ENCODE results near the gene RASSF3.
A peak's percentile ranks its signal among the peaks of the same experiment; 100 is the strongest.

Gene RASSF3, protein sequence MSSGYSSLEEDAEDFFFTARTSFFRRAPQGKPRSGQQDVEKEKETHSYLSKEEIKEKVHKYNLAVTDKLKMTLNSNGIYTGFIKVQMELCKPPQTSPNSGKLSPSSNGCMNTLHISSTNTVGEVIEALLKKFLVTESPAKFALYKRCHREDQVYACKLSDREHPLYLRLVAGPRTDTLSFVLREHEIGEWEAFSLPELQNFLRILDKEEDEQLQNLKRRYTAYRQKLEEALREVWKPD

DNA sequence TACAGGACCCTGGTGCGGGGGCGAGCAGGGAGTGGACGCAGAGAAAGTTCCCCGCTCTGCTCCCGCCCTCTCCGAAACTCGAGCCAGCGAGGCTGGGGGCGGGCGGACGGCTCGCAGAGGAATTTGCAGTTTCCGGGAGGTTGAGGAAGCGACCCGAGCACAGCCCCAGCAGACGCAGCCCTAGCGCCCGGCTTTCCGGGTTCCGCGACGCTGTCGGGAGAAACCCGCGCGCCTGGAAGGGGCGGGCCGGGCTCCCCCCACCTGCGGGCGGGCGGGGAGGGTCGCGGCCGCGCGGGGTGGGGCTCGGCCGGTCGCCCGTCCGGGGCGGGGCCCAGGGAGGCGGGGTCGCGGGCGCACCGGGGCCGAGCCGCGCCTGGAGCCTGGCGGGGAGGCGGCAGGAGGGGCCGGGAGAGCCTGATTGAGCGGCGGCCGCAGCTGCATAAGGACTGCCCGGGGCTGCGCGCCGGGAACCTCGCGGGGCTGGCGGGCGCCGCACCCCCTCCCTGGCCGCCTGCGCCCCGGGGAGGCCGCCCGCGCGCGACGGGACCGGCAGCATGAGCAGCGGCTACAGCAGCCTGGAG lies at the start of gene RASSF3:
Gene RASSF3 (plus strand): TSS at position 417 of the 581 bp plus-strand sequence. CDS start 138 bp downstream, at position 555.
- TF ChIP-seq CREB1 (IDR thresholded peaks at IDR 0.05; ENCODE audit: low read depth) (no peak), EP300 (IDR thresholded peaks at IDR 0.05; ENCODE audit: borderline replicate concordance) (peak; percentile 39; the same call in 1 of the 2 replicates), FOXM1 (IDR thresholded peaks at IDR 0.05; ENCODE audit: borderline replicate concordance, low read depth) (0 out of 2 replicates have a peak, but pooled peaks have one; percentile 13), ZBTB7A (IDR thresholded peaks at IDR 0.05; ENCODE audit: low read depth) (peak; percentile 99), NFIC (IDR thresholded peaks at IDR 0.05) (peak; percentile 28; the same call in 1 of the 2 replicates), EGR1 (IDR thresholded peaks at IDR 0.05) (peak; percentile 94), CEBPB (IDR thresholded peaks at IDR 0.05) (no peak), REST (IDR thresholded peaks at IDR 0.05; ENCODE audit: low read depth) (no peak), RAD21 (IDR thresholded peaks at IDR 0.05; ENCODE audit: low read depth) (no peak), TAF1 (IDR thresholded peaks at IDR 0.05; ENCODE audit: low read depth) (peak; percentile 55), YY1 (IDR thresholded peaks at IDR 0.05; ENCODE audit: low read depth) (peak; percentile 21; the same call in 1 of the 2 replicates), TEAD4 (IDR thresholded peaks at IDR 0.05) (peak; percentile 45; the same call in 1 of the 2 replicates), TCF12 (IDR thresholded peaks at IDR 0.05; ENCODE audit: low read depth) (peak; percentile 30; the same call in 1 of the 2 replicates)
- TF ChIP-seq, protein P1, sequence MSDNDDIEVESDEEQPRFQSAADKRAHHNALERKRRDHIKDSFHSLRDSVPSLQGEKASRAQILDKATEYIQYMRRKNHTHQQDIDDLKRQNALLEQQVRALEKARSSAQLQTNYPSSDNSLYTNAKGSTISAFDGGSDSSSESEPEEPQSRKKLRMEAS (IDR thresholded peaks at IDR 0.05): no peak
- TF ChIP-seq, protein P2, sequence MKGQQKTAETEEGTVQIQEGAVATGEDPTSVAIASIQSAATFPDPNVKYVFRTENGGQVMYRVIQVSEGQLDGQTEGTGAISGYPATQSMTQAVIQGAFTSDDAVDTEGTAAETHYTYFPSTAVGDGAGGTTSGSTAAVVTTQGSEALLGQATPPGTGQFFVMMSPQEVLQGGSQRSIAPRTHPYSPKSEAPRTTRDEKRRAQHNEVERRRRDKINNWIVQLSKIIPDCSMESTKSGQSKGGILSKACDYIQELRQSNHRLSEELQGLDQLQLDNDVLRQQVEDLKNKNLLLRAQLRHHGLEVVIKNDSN (IDR thresholded peaks at IDR 0.05): no peak

GRCh38 chr12:64561302-64562136 lies 48.8 kb upstream of the RASSF3 start:
- no peak for TF ChIP-seq YY1 (IDR thresholded peaks at IDR 0.05; ENCODE audit: low read depth)
- no peak for TF ChIP-seq TAF1 (IDR thresholded peaks at IDR 0.05; ENCODE audit: low read depth)
- no peak for TF ChIP-seq ZBTB7A (IDR thresholded peaks at IDR 0.05; ENCODE audit: low read depth)
- no peak for TF ChIP-seq RAD21 (IDR thresholded peaks at IDR 0.05; ENCODE audit: low read depth)

DNA sequence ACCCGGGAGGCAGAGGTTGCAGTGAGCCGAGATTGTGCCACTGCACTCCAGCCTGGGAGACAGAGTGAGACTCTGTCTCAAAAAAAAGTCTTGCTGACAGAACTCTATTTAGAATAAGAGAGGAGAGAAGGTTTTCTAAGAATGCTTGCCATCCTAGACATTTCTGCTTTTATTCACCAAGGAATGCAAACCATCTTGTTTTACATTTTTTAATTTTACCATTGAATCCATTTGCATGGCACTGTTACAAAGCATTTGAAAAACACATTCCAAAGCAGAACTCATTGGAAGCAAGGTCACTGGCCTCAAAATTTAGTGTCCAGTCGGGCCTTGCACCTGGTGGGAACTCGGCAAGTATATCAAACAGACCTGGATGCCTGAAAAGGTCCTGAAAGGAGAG lies 44.2 kb upstream of the RASSF3 start:
- TF ChIP-seq TEAD4 (IDR thresholded peaks at IDR 0.05) (0 out of 2 replicates have a peak, but pooled peaks have one; percentile 30), REST (IDR thresholded peaks at IDR 0.05; ENCODE audit: low read depth) (no peak)

DNA sequence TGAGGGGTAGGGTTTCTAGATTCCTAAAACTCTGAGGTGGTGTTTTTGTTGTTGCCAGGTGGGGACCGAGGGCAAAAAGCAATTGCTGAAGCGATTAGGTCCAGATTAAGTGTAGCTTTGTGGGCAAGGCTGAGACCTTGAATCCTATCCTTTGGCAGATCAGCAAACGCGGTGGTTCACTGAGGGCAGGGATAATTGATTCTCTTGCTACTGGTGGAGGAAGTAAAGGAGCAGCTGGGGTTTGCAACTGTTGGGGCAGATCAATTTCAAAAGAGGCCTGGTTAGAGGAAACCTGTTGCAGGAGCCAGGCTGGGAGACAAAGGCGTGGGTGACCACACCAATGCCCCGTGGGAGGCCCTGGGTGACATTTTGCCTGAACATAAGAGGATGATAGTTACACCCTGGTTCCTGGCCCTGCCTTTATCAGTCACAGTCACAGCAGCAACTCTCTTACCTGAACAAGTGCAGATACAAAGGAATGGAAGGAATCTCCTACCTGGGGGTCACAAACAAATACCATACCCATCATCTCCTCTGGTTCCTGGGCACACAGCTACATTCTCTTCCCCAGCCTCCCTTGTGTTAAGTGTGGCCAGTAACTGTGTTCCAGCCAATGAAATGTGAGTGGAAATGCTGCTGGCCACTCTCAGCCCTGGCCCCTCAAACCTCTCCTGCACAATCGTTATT lies 43.3 kb upstream of the RASSF3 start:
- TF ChIP-seq CREB1 (IDR thresholded peaks at IDR 0.05; ENCODE audit: low read depth) (no peak), RAD21 (IDR thresholded peaks at IDR 0.05; ENCODE audit: low read depth) (no peak), ZBTB7A (IDR thresholded peaks at IDR 0.05; ENCODE audit: low read depth) (no peak), TEAD4 (IDR thresholded peaks at IDR 0.05) (no peak), FOXM1 (IDR thresholded peaks at IDR 0.05; ENCODE audit: borderline replicate concordance, low read depth) (no peak), TAF1 (IDR thresholded peaks at IDR 0.05; ENCODE audit: low read depth) (no peak), YY1 (IDR thresholded peaks at IDR 0.05; ENCODE audit: low read depth) (no peak), REST (IDR thresholded peaks at IDR 0.05; ENCODE audit: low read depth) (no peak), TCF12 (IDR thresholded peaks at IDR 0.05; ENCODE audit: low read depth) (no peak), EGR1 (IDR thresholded peaks at IDR 0.05) (no peak), NFIC (IDR thresholded peaks at IDR 0.05) (no peak), CEBPB (IDR thresholded peaks at IDR 0.05) (no peak), EP300 (IDR thresholded peaks at IDR 0.05; ENCODE audit: borderline replicate concordance) (no peak)
- TF ChIP-seq, protein P2 (IDR thresholded peaks at IDR 0.05): no peak
- TF ChIP-seq, protein P1 (IDR thresholded peaks at IDR 0.05): no peak

Data from Ishikawa (cell line).